ENCODE data around the gene AK3. TPM values are rescaled to one million over a fixed set of nuclear protein-coding genes. Genes with fewer than 3 reads are reported as not detected.

The AK3 gene
- total RNA-seq, 2 donors from 2014 or later = 36.9 to 37.1 TPM

GRCh38 chr9:4686584-4686983, 54.4 kb downstream of the AK3 start:
- H3K27me3 Mint-ChIP-seq (ENCODE audit: low read depth) = no peaks in the 10 kb centered on the region
- H3K4me3 Mint-ChIP-seq = no peak overlapping the region
- H3K4me1 Mint-ChIP-seq (ENCODE audit: low read depth) = peaks cover 56% of the 10 kb centered on the region
- DNase-seq (no peak), ATAC-seq (replicated peaks in 1 of 2) (no peak)
- H3K27ac Mint-ChIP-seq = no peak overlapping the region
- peaks cover 4 to 11% of the 10 kb centered on the region in 2 donors for H3K36me3 Mint-ChIP-seq (ENCODE audit: insufficient read depth in 2 of 2)
- H3K9me3 Mint-ChIP-seq = no peaks in the 10 kb centered on the region

GRCh38 chr9:4686112-4686511, 54.9 kb downstream of the AK3 start:
- Mint-ChIP-seq H3K27me3 (ENCODE audit: low read depth) (no peaks in the 10 kb centered on the region), H3K36me3 (ENCODE audit: insufficient read depth in 2 of 2) (peaks cover 4 to 11% of the 10 kb centered on the region in 2 donors), H3K4me1 (ENCODE audit: low read depth) (peaks cover 51% of the 10 kb centered on the region), H3K9me3 (no peaks in the 10 kb centered on the region), H3K4me3 (no peak overlapping the region), H3K27ac (no peak overlapping the region)
- DNase-seq (no peak), ATAC-seq (replicated peaks in 1 of 2) (peak in 1 of 2 donors; percentile 33)

- H3K9me3 Mint-ChIP-seq = no peaks in the 10 kb centered on the region
- no peak for DNase-seq
- H3K4me3 Mint-ChIP-seq = no peak overlapping the region
- H3K36me3 Mint-ChIP-seq (ENCODE audit: insufficient read depth in 2 of 2) = peaks cover 4 to 11% of the 10 kb centered on the region in 2 donors
- no peak overlapping the region for H3K27ac Mint-ChIP-seq
- H3K4me1 Mint-ChIP-seq (ENCODE audit: low read depth) = peaks cover 39% of the 10 kb centered on the region
- ATAC-seq (replicated peaks in 1 of 2) = no peak
- H3K27me3 Mint-ChIP-seq (ENCODE audit: low read depth) = no peaks in the 10 kb centered on the region
Measured at GRCh38 chr9:4684820-4685219, 56.2 kb downstream of the AK3 start.

- Mint-ChIP-seq H3K4me1 (ENCODE audit: low read depth) (peaks cover 19% of the 10 kb centered on the region), H3K27me3 (ENCODE audit: low read depth) (no peaks in the 10 kb centered on the region), H3K27ac (no peak overlapping the region), H3K9me3 (no peaks in the 10 kb centered on the region), H3K36me3 (ENCODE audit: insufficient read depth in 2 of 2) (peaks cover 4 to 9% of the 10 kb centered on the region in 2 donors), H3K4me3 (no peak overlapping the region)
- DNase-seq (no peak), ATAC-seq (replicated peaks in 1 of 2) (no peak)
Measured at GRCh38 chr9:4680750-4681149, 60.3 kb downstream of the AK3 start.

- Mint-ChIP-seq H3K36me3 (ENCODE audit: insufficient read depth in 2 of 2) (peaks cover 4 to 5% of the 10 kb centered on the region in 2 donors), H3K4me1 (ENCODE audit: low read depth) (peaks cover 14% of the 10 kb centered on the region), H3K27ac (no peak overlapping the region), H3K27me3 (ENCODE audit: low read depth) (no peaks in the 10 kb centered on the region), H3K9me3 (no peaks in the 10 kb centered on the region), H3K4me3 (no peak overlapping the region)
- ATAC-seq (replicated peaks in 1 of 2) = no peak
- no peak for DNase-seq
Measured at GRCh38 chr9:4680173-4680525, 60.9 kb downstream of the AK3 start.

- Mint-ChIP-seq H3K9me3 (no peaks in the 10 kb centered on the region), H3K4me3 (no peak within 1 kb of the TSS), H3K27ac (no peak within 1 kb of the TSS), H3K27me3 (ENCODE audit: low read depth) (no peaks in the 10 kb centered on the region), H3K4me1 (ENCODE audit: low read depth) (peaks cover 9% of the 10 kb centered on the region), H3K36me3 (ENCODE audit: insufficient read depth in 2 of 2) (peaks cover 0 to 2% of the 10 kb centered on the region in 2 donors)
- ATAC-seq (replicated peaks in 1 of 2) = peak; percentile 98
- peak; percentile 99 to 100 for DNase-seq
Measured at GRCh38 chr9:4679268-4680172, 61.5 kb downstream of the AK3 start, which contains the start of gene CDC37L1. CDC37L1 (plus strand) TSS chr9:4679569; CDS start chr9:4679768, 199 bp downstream.

GRCh38 chr9:4678679-4679267, 62.2 kb downstream of the AK3 start:
- Mint-ChIP-seq H3K4me3 (no peak overlapping the region), H3K27me3 (ENCODE audit: low read depth) (no peaks in the 10 kb centered on the region), H3K36me3 (ENCODE audit: insufficient read depth in 2 of 2) (peaks cover 0 to 2% of the 10 kb centered on the region in 2 donors), H3K27ac (no peak overlapping the region), H3K4me1 (ENCODE audit: low read depth) (peaks cover 5% of the 10 kb centered on the region), H3K9me3 (no peaks in the 10 kb centered on the region)
- ATAC-seq (replicated peaks in 1 of 2) (peak; percentile 4 to 14), DNase-seq (peak; percentile 9 to 37)

- DNase-seq (no peak), ATAC-seq (replicated peaks in 1 of 2) (no peak)
- Mint-ChIP-seq H3K9me3 (no peaks in the 10 kb centered on the region), H3K36me3 (ENCODE audit: insufficient read depth in 2 of 2) (no peaks in the 10 kb centered on the region), H3K4me3 (no peak overlapping the region), H3K27ac (no peak overlapping the region), H3K4me1 (ENCODE audit: low read depth) (no peaks in the 10 kb centered on the region), H3K27me3 (ENCODE audit: low read depth) (no peaks in the 10 kb centered on the region)
Measured at GRCh38 chr9:4677392-4677791, 63.6 kb downstream of the AK3 start.

GRCh38 chr9:4674783-4675182, 66.2 kb downstream of the AK3 start:
- Mint-ChIP-seq H3K27ac (no peak overlapping the region), H3K9me3 (no peaks in the 10 kb centered on the region), H3K4me1 (ENCODE audit: low read depth) (peaks cover 17% of the 10 kb centered on the region), H3K36me3 (ENCODE audit: insufficient read depth in 2 of 2) (no peaks in the 10 kb centered on the region), H3K27me3 (ENCODE audit: low read depth) (no peaks in the 10 kb centered on the region), H3K4me3 (no peak overlapping the region)
- DNase-seq (no peak), ATAC-seq (replicated peaks in 1 of 2) (no peak)

- peak; percentile 67 to 76 for ATAC-seq (replicated peaks in 1 of 2)
- Mint-ChIP-seq H3K27ac (no peak overlapping the region), H3K36me3 (ENCODE audit: insufficient read depth in 2 of 2) (no peaks in the 10 kb centered on the region), H3K9me3 (no peaks in the 10 kb centered on the region), H3K27me3 (ENCODE audit: low read depth) (no peaks in the 10 kb centered on the region), H3K4me3 (no peak overlapping the region), H3K4me1 (ENCODE audit: low read depth) (peaks cover 37% of the 10 kb centered on the region)
- no peak for DNase-seq
Measured at GRCh38 chr9:4671737-4672136, 69.3 kb downstream of the AK3 start.

GRCh38 chr9:4670591-4670990, 70.4 kb downstream of the AK3 start:
- Mint-ChIP-seq H3K4me3 (peak overlapping the region; percentile 29 to 33), H3K4me1 (ENCODE audit: low read depth) (peaks cover 49% of the 10 kb centered on the region), H3K27ac (peak overlapping the region; percentile 35), H3K27me3 (ENCODE audit: low read depth) (no peaks in the 10 kb centered on the region), H3K9me3 (no peaks in the 10 kb centered on the region), H3K36me3 (ENCODE audit: insufficient read depth in 2 of 2) (no peaks in the 10 kb centered on the region)
- no peak for DNase-seq
- peak in 1 of 2 donors; percentile 31 for ATAC-seq (replicated peaks in 1 of 2)

GRCh38 chr9:4669890-4670289, 71.1 kb downstream of the AK3 start:
- no peaks in the 10 kb centered on the region for H3K36me3 Mint-ChIP-seq (ENCODE audit: insufficient read depth in 2 of 2)
- ATAC-seq (replicated peaks in 1 of 2) (no peak), DNase-seq (no peak)
- H3K27ac Mint-ChIP-seq = no peak overlapping the region
- no peak overlapping the region for H3K4me3 Mint-ChIP-seq
- peaks cover 56% of the 10 kb centered on the region for H3K4me1 Mint-ChIP-seq (ENCODE audit: low read depth)
- H3K27me3 Mint-ChIP-seq (ENCODE audit: low read depth) = no peaks in the 10 kb centered on the region
- no peaks in the 10 kb centered on the region for H3K9me3 Mint-ChIP-seq

GRCh38 chr9:4668604-4669003, 72.4 kb downstream of the AK3 start:
- ATAC-seq (replicated peaks in 1 of 2) = no peak
- Mint-ChIP-seq H3K27me3 (ENCODE audit: low read depth) (no peaks in the 10 kb centered on the region), H3K9me3 (no peaks in the 10 kb centered on the region), H3K27ac (no peak overlapping the region), H3K36me3 (ENCODE audit: insufficient read depth in 2 of 2) (no peaks in the 10 kb centered on the region), H3K4me3 (no peak overlapping the region), H3K4me1 (ENCODE audit: low read depth) (peaks cover 68% of the 10 kb centered on the region)
- no peak for DNase-seq
